Osteoblast (primary cell): ENCODE results near the gene PLXNA4. TPM values are rescaled to one million over a fixed set of nuclear protein-coding genes. Genes with fewer than 3 reads are reported as not detected.

Source experiments
- DNase-seq: peaks from one replicate; pipeline ENCODE4 v3.0.0; 2011; ENCODE audit warnings: low spot score, mixed read lengths; ENCODE audit not compliant: insufficient read length; ENCODE audit errors: missing footprints
- H2AFZ ChIP-seq: 2 replicates; pipeline ENCODE4 v1.6.0; 2011; ENCODE audit warnings: mild to moderate bottlenecking, low read length
- H3K27ac ChIP-seq: 2 replicates; pipeline ENCODE4 v1.5.1; 2011; ENCODE audit warnings: mild to moderate bottlenecking, low read depth, low read length, moderate library complexity
- H3K27me3 ChIP-seq: 2 replicates; pipeline ENCODE4 v1.6.0; 2012; ENCODE audit warnings: mild to moderate bottlenecking, control low read depth, inconsistent platforms, low read length, moderate library complexity; ENCODE audit not compliant: insufficient read depth
- H3K36me3 ChIP-seq: 2 replicates; pipeline ENCODE4 v1.5.1; 2011; ENCODE audit warnings: mild to moderate bottlenecking, low read length, control low read depth, moderate library complexity; ENCODE audit not compliant: insufficient read depth
- H3K4me1 ChIP-seq: 2 replicates; pipeline ENCODE4 v1.5.1; 2011; ENCODE audit warnings: mild to moderate bottlenecking, low read length, control low read depth, moderate library complexity; ENCODE audit not compliant: insufficient read depth
- H3K4me2 ChIP-seq: 2 replicates; pipeline ENCODE4 v1.6.0; 2011; ENCODE audit warnings: mild to moderate bottlenecking, low read length; ENCODE audit not compliant: insufficient read depth
- H3K4me3 ChIP-seq: fragments of 200-600 bp; sonication (generic); 3 replicates; pipeline ENCODE4 v1.5.1; 2012; ENCODE audit warnings: mild to moderate bottlenecking, low read length, inconsistent platforms; ENCODE audit not compliant: insufficient read depth
- H3K79me2 ChIP-seq: 2 replicates; pipeline ENCODE4 v1.6.0; 2012; ENCODE audit warnings: mild to moderate bottlenecking, low read length, control low read depth, inconsistent platforms; ENCODE audit not compliant: insufficient read depth
- H3K9me3 ChIP-seq: 2 replicates; pipeline ENCODE4 v1.5.1; 2011; ENCODE audit warnings: low read depth, low read length, control low read depth
- H4K20me1 ChIP-seq: 2 replicates; pipeline ENCODE4 v1.6.0; 2012; ENCODE audit warnings: mild to moderate bottlenecking, low read length, control low read depth; ENCODE audit not compliant: insufficient read depth
- CTCF ChIP-seq: IDR thresholded peaks from 2 replicates; pipeline ENCODE4 v1.5.1; 2011; ENCODE audit warnings: mild to moderate bottlenecking, low read depth, low read length, moderate library complexity; ENCODE audit errors: extremely low read depth
- total RNA-seq: library from RNA; depleted of rRNA; stranded (reverse); fragments of >200 nt; gene quantifications from 2 replicates; pipeline ENCODE4 v1.2.3, GENCODE V29; 2012

PLXNA4 gene
- total RNA-seq, 1 donor, result 4.3 TPM

GRCh38 chr7:132519936-132520335 lies 56.3 kb downstream of the PLXNA4 start:
- no peak overlapping the region for H3K4me3 ChIP-seq
- H4K20me1 ChIP-seq, result no peaks in the 10 kb centered on the region
- no peak overlapping the region for H3K4me2 ChIP-seq
- H3K9me3 ChIP-seq, result no peaks in the 10 kb centered on the region
- H3K79me2 ChIP-seq, result no peaks in the 10 kb centered on the region
- no peaks in the 10 kb centered on the region for H3K36me3 ChIP-seq
- no peak for TF ChIP-seq CTCF
- no peak overlapping the region for H3K27ac ChIP-seq
- DNase-seq, result peak; percentile 78
- H2AFZ ChIP-seq, result no peak overlapping the region
- H3K4me1 ChIP-seq, result peaks cover 7% of the 10 kb centered on the region
- H3K27me3 ChIP-seq, result no peaks in the 10 kb centered on the region

- peaks cover 7% of the 10 kb centered on the region for H3K4me1 ChIP-seq
- H3K36me3 ChIP-seq, result no peaks in the 10 kb centered on the region
- H4K20me1 ChIP-seq, result no peaks in the 10 kb centered on the region
- H3K27ac ChIP-seq, result no peak overlapping the region
- H3K4me3 ChIP-seq, result no peak overlapping the region
- H3K79me2 ChIP-seq, result no peaks in the 10 kb centered on the region
- DNase-seq, result no peak
- no peak for TF ChIP-seq CTCF
- H3K27me3 ChIP-seq, result no peaks in the 10 kb centered on the region
- H3K4me2 ChIP-seq, result no peak overlapping the region
- no peak overlapping the region for H2AFZ ChIP-seq
- no peaks in the 10 kb centered on the region for H3K9me3 ChIP-seq
Observed at GRCh38 chr7:132518839-132519173, 57.5 kb downstream of the PLXNA4 start.

- DNase-seq, result no peak
- H2AFZ ChIP-seq, result no peak overlapping the region
- no peaks in the 10 kb centered on the region for H3K36me3 ChIP-seq
- no peaks in the 10 kb centered on the region for H3K27me3 ChIP-seq
- peak; percentile 49 for TF ChIP-seq CTCF
- no peaks in the 10 kb centered on the region for H3K79me2 ChIP-seq
- no peak overlapping the region for H3K4me2 ChIP-seq
- H3K4me3 ChIP-seq, result no peak overlapping the region
- peaks cover 7% of the 10 kb centered on the region for H3K4me1 ChIP-seq
- H4K20me1 ChIP-seq, result no peaks in the 10 kb centered on the region
- no peak overlapping the region for H3K27ac ChIP-seq
- H3K9me3 ChIP-seq, result no peaks in the 10 kb centered on the region
Observed at GRCh38 chr7:132518102-132518838, 58.0 kb downstream of the PLXNA4 start.

GRCh38 chr7:132516042-132516840 lies 60.0 kb downstream of the PLXNA4 start:
- Histone ChIP-seq H3K9me3 (no peaks in the 10 kb centered on the region), H3K4me2 (no peak overlapping the region), H2AFZ (no peak overlapping the region), H3K27ac (no peak overlapping the region), H3K27me3 (no peaks in the 10 kb centered on the region), H3K79me2 (no peaks in the 10 kb centered on the region), H4K20me1 (no peaks in the 10 kb centered on the region), H3K4me1 (peaks cover 7% of the 10 kb centered on the region), H3K36me3 (no peaks in the 10 kb centered on the region), H3K4me3 (no peak overlapping the region)
- no peak for TF ChIP-seq CTCF
- DNase-seq, result peak; percentile 91
